ENCODE measurements around the gene CYP51A1. TPM values are rescaled to one million over a fixed set of nuclear protein-coding genes. Genes with fewer than 3 reads are reported as not detected.
A peak's percentile ranks its signal among the peaks of the same experiment; 100 is the strongest.

The CYP51A1 gene
- total and polyA plus RNA-seq, 4 donors: 9.4 to 38.4 (median 22.9) TPM

DNA sequence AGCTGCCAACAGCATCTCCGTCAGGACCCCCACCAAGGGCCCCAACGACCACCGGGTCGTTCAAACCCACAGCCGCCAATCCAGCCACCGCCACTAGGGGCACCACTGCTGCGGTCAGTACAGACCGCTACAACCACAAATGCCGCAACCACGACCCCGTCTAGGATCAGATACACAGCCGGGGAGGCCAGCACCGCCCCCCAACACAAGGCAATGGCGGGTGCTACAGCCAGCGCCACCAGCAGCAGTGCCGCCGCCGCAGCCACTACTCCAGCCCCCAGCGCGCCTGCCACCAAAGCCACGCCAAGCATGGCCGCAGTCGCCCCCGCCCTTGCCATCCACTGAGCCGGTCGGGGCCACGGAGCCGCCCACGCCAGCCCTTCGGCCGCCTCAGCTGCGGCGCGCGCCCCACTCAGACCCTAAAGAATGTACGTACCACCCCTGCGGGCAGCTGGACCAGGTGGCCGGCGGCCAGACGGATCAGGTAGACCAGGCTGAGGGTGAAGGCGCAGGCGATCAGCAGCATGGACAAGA lies 473 bp downstream of the CYP51A1 start:
- peak overlapping the region; percentile 46 to 61 for H3K4me3 ChIP-seq (ENCODE audit: low read length in 2 of 2)
- H3K27ac ChIP-seq (ENCODE audit: low read depth in 1 of 2, low read length in 2 of 2): peak overlapping the region; percentile 58 to 68
- H3K4me1 ChIP-seq (ENCODE audit: control insufficient read depth in 1 of 2, insufficient read depth in 2 of 2, low read length in 2 of 2): no peaks in the 10 kb centered on the region
- no peaks in the 10 kb centered on the region for H3K36me3 ChIP-seq (ENCODE audit: control insufficient read depth in 1 of 2, insufficient read depth in 2 of 2, low read length in 1 of 2)
- intact Hi-C loops (cut with DNase I): loop anchor here in 1 of 2 donors (5.0 to 10.0 kb wide), 4 partner anchors 43 to 393 kb away; partner anchors contain the start of genes AKAP9, GATAD1, LRRD1 and PEX1
- 0% methylated on average over 40 to 42 of the region's 42 CpGs for WGBS, 2 donors
- ATAC-seq (ENCODE audit: low FRiP score): peak; percentile 82
- H3K9me3 ChIP-seq (ENCODE audit: control insufficient read depth, low read length): no peaks in the 10 kb centered on the region
- DNase-seq: peak; percentile 77 to 91
- H3K27me3 ChIP-seq (ENCODE audit: control insufficient read depth in 1 of 2, insufficient read depth in 2 of 2, low read length in 1 of 2): no peaks in the 10 kb centered on the region

GRCh38 chr7:92133133-92133736 lies 1.0 kb downstream of the CYP51A1 start:
- Histone ChIP-seq H3K4me1 (ENCODE audit: control insufficient read depth in 1 of 2, insufficient read depth in 2 of 2, low read length in 2 of 2) (no peaks in the 10 kb centered on the region), H3K36me3 (ENCODE audit: control insufficient read depth in 1 of 2, insufficient read depth in 2 of 2, low read length in 1 of 2) (no peaks in the 10 kb centered on the region), H3K9me3 (ENCODE audit: control insufficient read depth, low read length) (no peaks in the 10 kb centered on the region), H3K4me3 (ENCODE audit: low read length in 2 of 2) (peak overlapping the region; percentile 46 to 61), H3K27ac (ENCODE audit: low read depth in 1 of 2, low read length in 2 of 2) (no peak overlapping the region), H3K27me3 (ENCODE audit: control insufficient read depth in 1 of 2, insufficient read depth in 2 of 2, low read length in 1 of 2) (no peaks in the 10 kb centered on the region)
- intact Hi-C loops (cut with DNase I): loop anchor here in 1 of 2 donors (5.0 to 10.0 kb wide), 4 partner anchors 44 to 394 kb away; partner anchors contain the start of genes AKAP9, GATAD1, LRRD1 and PEX1
- ATAC-seq (ENCODE audit: low FRiP score): no peak
- WGBS, 2 donors: 34 to 37% methylated on average over 15 of the region's 15 CpGs
- DNase-seq: no peak

DNA sequence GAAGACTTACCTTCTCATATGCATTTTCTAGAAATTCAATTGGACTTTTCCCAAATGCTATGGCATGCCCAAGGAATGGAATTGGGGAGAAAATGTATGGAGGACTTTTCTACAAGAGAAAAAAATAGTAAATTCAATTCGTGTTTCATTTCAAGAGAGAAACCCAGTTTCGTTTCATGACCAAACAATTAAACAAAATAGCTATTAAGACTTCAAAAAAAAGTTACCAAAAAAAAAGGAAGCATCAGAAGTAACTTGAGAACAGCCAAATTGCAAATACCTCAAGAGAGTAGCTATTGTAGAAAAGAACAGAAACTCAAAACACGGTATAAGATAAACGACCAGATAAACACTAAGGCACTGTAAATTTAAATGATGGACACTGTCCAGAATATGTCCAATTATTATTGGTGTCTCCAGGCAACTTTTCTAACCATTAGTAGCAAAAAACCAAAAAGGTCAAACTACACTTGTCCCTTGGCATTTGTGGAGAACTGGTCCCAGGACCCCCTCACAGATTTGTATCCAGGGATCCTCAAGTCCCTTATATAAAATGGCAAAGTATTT lies 2.4 kb downstream of the CYP51A1 start:
- intact Hi-C loops (cut with DNase I): loop anchor here in 1 of 2 donors (5.0 to 10.0 kb wide), 4 partner anchors 45 to 395 kb away; partner anchors contain the start of genes AKAP9, GATAD1, LRRD1 and PEX1

DNA sequence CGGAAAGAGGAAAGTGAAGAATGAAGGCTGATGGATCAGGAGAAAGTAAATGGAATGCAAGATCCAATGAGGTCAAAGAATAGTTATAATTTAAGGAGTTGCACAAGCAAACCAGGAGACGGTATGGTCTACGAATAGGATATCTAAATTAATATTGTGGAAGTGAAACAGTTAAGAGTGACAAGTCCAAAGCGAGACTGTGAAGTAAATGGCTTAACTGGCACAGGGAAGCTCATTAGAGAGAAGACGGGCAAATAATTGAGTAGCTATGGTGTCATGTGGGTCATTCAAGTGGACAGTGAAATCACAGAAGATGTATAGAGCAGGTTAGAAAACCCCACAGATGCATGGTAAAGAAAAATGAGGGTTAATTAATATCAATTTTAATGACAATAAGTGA lies 3.2 kb downstream of the CYP51A1 start:
- intact Hi-C loops (cut with DNase I): loop anchor here in 1 of 2 donors (5.0 to 10.0 kb wide), 4 partner anchors 46 to 396 kb away; partner anchors contain the start of genes AKAP9, GATAD1, LRRD1 and PEX1
- DNase-seq (no peak), ATAC-seq (ENCODE audit: low FRiP score) (no peak)
- H3K9me3 ChIP-seq (ENCODE audit: control insufficient read depth, low read length): no peaks in the 10 kb centered on the region
- H3K27me3 ChIP-seq (ENCODE audit: control insufficient read depth in 1 of 2, insufficient read depth in 2 of 2, low read length in 1 of 2): no peaks in the 10 kb centered on the region
- 91 to 94% methylated on average over 5 of the region's 5 CpGs for WGBS, 2 donors
- no peak overlapping the region for H3K4me3 ChIP-seq (ENCODE audit: low read length in 2 of 2)
- no peaks in the 10 kb centered on the region for H3K4me1 ChIP-seq (ENCODE audit: control insufficient read depth in 1 of 2, insufficient read depth in 2 of 2, low read length in 2 of 2)
- H3K27ac ChIP-seq (ENCODE audit: low read depth in 1 of 2, low read length in 2 of 2): no peak overlapping the region
- H3K36me3 ChIP-seq (ENCODE audit: control insufficient read depth in 1 of 2, insufficient read depth in 2 of 2, low read length in 1 of 2): no peaks in the 10 kb centered on the region

More for the DNA sequence above, 2.4 kb downstream of the CYP51A1 start:
- WGBS, 2 donors: 54 to 56% methylated on average over 4 of the region's 4 CpGs
- Histone ChIP-seq H3K4me1 (ENCODE audit: control insufficient read depth in 1 of 2, insufficient read depth in 2 of 2, low read length in 2 of 2) (no peaks in the 10 kb centered on the region), H3K27me3 (ENCODE audit: control insufficient read depth in 1 of 2, insufficient read depth in 2 of 2, low read length in 1 of 2) (no peaks in the 10 kb centered on the region), H3K9me3 (ENCODE audit: control insufficient read depth, low read length) (no peaks in the 10 kb centered on the region), H3K27ac (ENCODE audit: low read depth in 1 of 2, low read length in 2 of 2) (no peak overlapping the region), H3K4me3 (ENCODE audit: low read length in 2 of 2) (no peak overlapping the region), H3K36me3 (ENCODE audit: control insufficient read depth in 1 of 2, insufficient read depth in 2 of 2, low read length in 1 of 2) (no peaks in the 10 kb centered on the region)
- ATAC-seq (ENCODE audit: low FRiP score): no peak
- no peak for DNase-seq

GRCh38 chr7:92121681-92122080 lies 12.6 kb downstream of the CYP51A1 start:
- Histone ChIP-seq H3K4me3 (ENCODE audit: low read length in 2 of 2) (no peak overlapping the region), H3K27ac (ENCODE audit: low read depth in 1 of 2, low read length in 2 of 2) (no peak overlapping the region), H3K27me3 (ENCODE audit: control insufficient read depth in 1 of 2, insufficient read depth in 2 of 2, low read length in 1 of 2) (no peaks in the 10 kb centered on the region), H3K36me3 (ENCODE audit: control insufficient read depth in 1 of 2, insufficient read depth in 2 of 2, low read length in 1 of 2) (peaks cover 0 to 2% of the 10 kb centered on the region in 2 donors), H3K4me1 (ENCODE audit: control insufficient read depth in 1 of 2, insufficient read depth in 2 of 2, low read length in 2 of 2) (no peaks in the 10 kb centered on the region), H3K9me3 (ENCODE audit: control insufficient read depth, low read length) (no peaks in the 10 kb centered on the region)
- intact Hi-C loops (cut with DNase I): no loop called here
- no peak for DNase-seq
- no peak for ATAC-seq (ENCODE audit: low FRiP score)

DNA sequence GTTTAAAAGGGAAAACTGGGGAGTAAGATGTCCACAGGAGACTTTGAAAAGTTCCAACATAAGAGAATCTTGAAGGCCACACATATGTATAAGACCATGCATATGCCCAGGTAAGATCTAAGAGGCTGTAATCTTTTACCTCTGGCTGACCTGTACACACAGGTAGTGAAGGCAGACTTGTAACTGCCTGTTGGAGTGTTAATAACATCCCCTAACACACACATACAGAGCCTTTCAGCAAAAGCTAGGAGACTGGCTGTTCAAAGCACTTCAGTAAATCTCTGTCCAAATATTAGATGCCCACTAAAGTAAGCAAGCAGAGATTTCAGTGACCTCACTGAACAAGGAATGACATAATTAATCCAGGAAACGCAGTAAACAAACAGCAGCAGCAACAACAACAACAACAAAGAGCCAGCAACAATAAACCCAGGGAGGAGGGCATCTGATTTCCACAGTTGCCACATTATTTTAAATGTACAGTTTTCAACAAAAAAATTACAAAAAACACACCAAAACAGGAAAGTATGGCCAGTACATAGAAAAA lies 15.0 kb downstream of the CYP51A1 start:
- intact Hi-C loops (cut with DNase I): no loop called here
- 92 to 94% methylated on average over 1 of the region's 1 CpG for WGBS, 2 donors
- Histone ChIP-seq H3K27ac (ENCODE audit: low read depth in 1 of 2, low read length in 2 of 2) (no peak overlapping the region), H3K36me3 (ENCODE audit: control insufficient read depth in 1 of 2, insufficient read depth in 2 of 2, low read length in 1 of 2) (peaks cover 0 to 4% of the 10 kb centered on the region in 2 donors), H3K4me3 (ENCODE audit: low read length in 2 of 2) (no peak overlapping the region), H3K4me1 (ENCODE audit: control insufficient read depth in 1 of 2, insufficient read depth in 2 of 2, low read length in 2 of 2) (no peaks in the 10 kb centered on the region), H3K27me3 (ENCODE audit: control insufficient read depth in 1 of 2, insufficient read depth in 2 of 2, low read length in 1 of 2) (no peaks in the 10 kb centered on the region), H3K9me3 (ENCODE audit: control insufficient read depth, low read length) (no peaks in the 10 kb centered on the region)
- DNase-seq (no peak), ATAC-seq (ENCODE audit: low FRiP score) (no peak)

DNA sequence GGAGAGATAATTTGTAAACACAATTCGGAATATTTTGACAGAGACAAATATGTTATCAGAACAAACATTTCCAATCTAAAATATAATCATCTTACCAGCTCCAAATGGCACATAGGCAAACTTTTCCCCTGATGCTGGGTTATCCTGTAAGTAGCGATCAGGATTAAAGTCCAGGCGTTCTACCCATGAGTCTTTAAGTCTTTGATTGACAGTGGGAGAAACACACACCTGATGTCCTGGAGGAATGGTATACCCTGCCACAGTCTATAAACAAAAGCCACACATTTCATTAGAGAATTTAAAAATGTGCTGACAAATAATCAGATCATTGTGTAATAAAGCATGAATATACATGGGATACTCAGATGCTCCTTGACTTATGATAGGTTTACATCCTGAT lies 17.3 kb downstream of the CYP51A1 start:
- H3K4me1 ChIP-seq (ENCODE audit: control insufficient read depth in 1 of 2, insufficient read depth in 2 of 2, low read length in 2 of 2): no peaks in the 10 kb centered on the region
- no peak overlapping the region for H3K4me3 ChIP-seq (ENCODE audit: low read length in 2 of 2)
- no peaks in the 10 kb centered on the region for H3K27me3 ChIP-seq (ENCODE audit: control insufficient read depth in 1 of 2, insufficient read depth in 2 of 2, low read length in 1 of 2)
- DNase-seq: no peak
- peaks cover 0 to 4% of the 10 kb centered on the region in 2 donors for H3K36me3 ChIP-seq (ENCODE audit: control insufficient read depth in 1 of 2, insufficient read depth in 2 of 2, low read length in 1 of 2)
- intact Hi-C loops (cut with DNase I): no loop called here
- no peaks in the 10 kb centered on the region for H3K9me3 ChIP-seq (ENCODE audit: control insufficient read depth, low read length)
- no peak overlapping the region for H3K27ac ChIP-seq (ENCODE audit: low read depth in 1 of 2, low read length in 2 of 2)
- WGBS, 2 donors: 91 to 96% methylated on average over 3 of the region's 3 CpGs
- ATAC-seq (ENCODE audit: low FRiP score): no peak

DNA sequence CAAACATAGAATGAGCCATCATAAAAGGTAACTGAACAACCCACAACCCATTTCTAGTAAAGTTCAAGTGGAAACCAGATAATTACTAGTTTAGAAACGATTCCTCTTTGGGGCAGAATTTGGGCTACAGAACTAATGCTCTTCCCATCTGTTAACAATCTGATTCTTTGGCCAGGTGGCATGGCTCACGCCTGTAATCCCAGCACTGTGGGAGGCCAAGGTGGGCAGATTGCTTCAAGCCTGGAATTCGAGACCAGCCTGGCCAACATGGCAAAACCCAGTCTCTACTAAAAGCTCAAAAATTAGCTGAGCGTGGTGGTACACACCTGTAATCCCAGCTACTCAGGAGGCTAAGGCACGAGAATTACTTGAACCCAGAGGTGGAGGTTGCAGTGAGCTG lies 18.5 kb downstream of the CYP51A1 start:
- 96 to 97% methylated on average over 5 of the region's 5 CpGs for WGBS, 2 donors
- Histone ChIP-seq H3K36me3 (ENCODE audit: control insufficient read depth in 1 of 2, insufficient read depth in 2 of 2, low read length in 1 of 2) (peaks cover 0 to 2% of the 10 kb centered on the region in 2 donors), H3K4me1 (ENCODE audit: control insufficient read depth in 1 of 2, insufficient read depth in 2 of 2, low read length in 2 of 2) (no peaks in the 10 kb centered on the region), H3K27ac (ENCODE audit: low read depth in 1 of 2, low read length in 2 of 2) (no peak overlapping the region), H3K4me3 (ENCODE audit: low read length in 2 of 2) (no peak overlapping the region), H3K9me3 (ENCODE audit: control insufficient read depth, low read length) (no peaks in the 10 kb centered on the region), H3K27me3 (ENCODE audit: control insufficient read depth in 1 of 2, insufficient read depth in 2 of 2, low read length in 1 of 2) (no peaks in the 10 kb centered on the region)
- intact Hi-C loops (cut with DNase I): no loop called here
- DNase-seq: no peak
- ATAC-seq (ENCODE audit: low FRiP score): no peak

Measured in aorta (tissue), 5 donors.